ENCODE measurements around the gene RHBDL2. TPM values are rescaled to one million over a fixed set of nuclear protein-coding genes. Genes with fewer than 3 reads are reported as not detected.

The RHBDL2 gene
- total RNA-seq, 4 donors from 2014 or later: not detected

DNA sequence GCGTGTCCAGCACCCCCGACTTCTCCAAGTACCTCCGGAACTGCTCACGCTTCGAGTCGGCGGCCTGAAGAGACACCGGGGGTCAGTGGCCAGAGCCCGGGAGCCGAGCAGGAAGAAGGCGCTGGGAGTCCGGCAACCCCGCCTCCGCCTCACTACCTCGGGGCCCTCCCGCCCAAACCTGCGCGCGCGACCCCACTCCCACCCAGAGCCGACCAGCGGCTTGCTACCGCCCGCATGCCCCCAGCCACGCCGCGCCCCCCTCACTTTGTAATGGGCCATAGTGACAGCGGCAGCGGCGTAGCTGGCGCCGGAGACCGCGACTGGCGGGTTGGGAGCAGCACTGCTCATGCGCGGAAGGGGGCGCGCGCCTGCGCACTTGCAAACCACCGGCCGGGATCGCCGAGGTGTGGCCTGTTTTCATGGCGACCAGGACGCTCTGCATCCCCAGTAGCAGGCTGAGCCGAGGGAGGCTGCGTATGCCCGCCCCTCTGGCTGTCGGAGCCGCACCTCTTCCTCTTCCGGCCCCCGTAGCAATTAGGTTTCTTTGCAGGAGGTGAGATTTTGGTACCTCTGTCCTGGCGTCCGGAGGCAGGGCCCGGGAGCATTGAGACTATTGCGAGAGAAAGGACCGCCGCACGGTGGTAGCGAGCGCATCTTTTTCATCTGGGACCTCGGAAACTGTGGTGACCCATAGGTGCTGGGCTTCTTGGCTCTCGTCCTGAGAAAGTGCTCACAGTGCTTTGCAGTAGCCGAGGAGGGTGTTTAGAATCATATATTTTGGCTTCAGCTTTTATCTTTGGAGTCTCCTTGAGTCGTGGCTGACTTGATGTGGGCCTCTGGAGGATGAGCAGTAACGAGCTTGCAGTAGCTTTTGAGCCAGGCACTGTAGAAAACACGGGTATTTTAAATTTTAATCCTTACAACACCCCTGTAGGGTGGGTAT, 68.3 kb downstream of the RHBDL2 start, which contains the start of gene MYCBP:
MYCBP (minus strand) TSS at position 322 of the 943 bp plus-strand sequence; CDS start at position 279, 43 bp downstream.
- H3K4me3 ChIP-seq: peak within 1 kb of the TSS; percentile 62 to 92 (median 86)
- no peaks in the 10 kb centered on the region for H3K9me3 ChIP-seq
- intact Hi-C loops (cut with DNase I): loop anchor here (2.0 to 10.0 kb wide), 2 partner anchors 14 to 212 kb away; partner anchors contain the start of gene RRAGC
- no peaks in the 10 kb centered on the region for H3K36me3 ChIP-seq
- WGBS: under 1% methylated on average over 7 of the region's 69 CpGs
- peak; percentile 98 for DNase-seq (ENCODE audit: extremely low spot score)
- TF ChIP-seq POLR2A (IDR thresholded peaks at IDR 0.05; ENCODE audit: low read depth): no peak
- TF ChIP-seq, protein P1, sequence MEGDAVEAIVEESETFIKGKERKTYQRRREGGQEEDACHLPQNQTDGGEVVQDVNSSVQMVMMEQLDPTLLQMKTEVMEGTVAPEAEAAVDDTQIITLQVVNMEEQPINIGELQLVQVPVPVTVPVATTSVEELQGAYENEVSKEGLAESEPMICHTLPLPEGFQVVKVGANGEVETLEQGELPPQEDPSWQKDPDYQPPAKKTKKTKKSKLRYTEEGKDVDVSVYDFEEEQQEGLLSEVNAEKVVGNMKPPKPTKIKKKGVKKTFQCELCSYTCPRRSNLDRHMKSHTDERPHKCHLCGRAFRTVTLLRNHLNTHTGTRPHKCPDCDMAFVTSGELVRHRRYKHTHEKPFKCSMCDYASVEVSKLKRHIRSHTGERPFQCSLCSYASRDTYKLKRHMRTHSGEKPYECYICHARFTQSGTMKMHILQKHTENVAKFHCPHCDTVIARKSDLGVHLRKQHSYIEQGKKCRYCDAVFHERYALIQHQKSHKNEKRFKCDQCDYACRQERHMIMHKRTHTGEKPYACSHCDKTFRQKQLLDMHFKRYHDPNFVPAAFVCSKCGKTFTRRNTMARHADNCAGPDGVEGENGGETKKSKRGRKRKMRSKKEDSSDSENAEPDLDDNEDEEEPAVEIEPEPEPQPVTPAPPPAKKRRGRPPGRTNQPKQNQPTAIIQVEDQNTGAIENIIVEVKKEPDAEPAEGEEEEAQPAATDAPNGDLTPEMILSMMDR (IDR thresholded peaks at IDR 0.05): peak; percentile 4 to 30 (median 16)
- no peak for TF ChIP-seq EP300 (IDR thresholded peaks at IDR 0.05)
- peak; percentile 73 to 92 for TF ChIP-seq POLR2AphosphoS5 (IDR thresholded peaks at IDR 0.05)
- H3K27ac ChIP-seq (replicated peaks in 1 of 4): peak within 1 kb of the TSS; percentile 68 to 83 (median 76)
- H3K27me3 ChIP-seq: no peaks in the 10 kb centered on the region
- peaks cover 18 to 25% (median 19%) of the 10 kb centered on the region in 4 donors for H3K4me1 ChIP-seq

DNA sequence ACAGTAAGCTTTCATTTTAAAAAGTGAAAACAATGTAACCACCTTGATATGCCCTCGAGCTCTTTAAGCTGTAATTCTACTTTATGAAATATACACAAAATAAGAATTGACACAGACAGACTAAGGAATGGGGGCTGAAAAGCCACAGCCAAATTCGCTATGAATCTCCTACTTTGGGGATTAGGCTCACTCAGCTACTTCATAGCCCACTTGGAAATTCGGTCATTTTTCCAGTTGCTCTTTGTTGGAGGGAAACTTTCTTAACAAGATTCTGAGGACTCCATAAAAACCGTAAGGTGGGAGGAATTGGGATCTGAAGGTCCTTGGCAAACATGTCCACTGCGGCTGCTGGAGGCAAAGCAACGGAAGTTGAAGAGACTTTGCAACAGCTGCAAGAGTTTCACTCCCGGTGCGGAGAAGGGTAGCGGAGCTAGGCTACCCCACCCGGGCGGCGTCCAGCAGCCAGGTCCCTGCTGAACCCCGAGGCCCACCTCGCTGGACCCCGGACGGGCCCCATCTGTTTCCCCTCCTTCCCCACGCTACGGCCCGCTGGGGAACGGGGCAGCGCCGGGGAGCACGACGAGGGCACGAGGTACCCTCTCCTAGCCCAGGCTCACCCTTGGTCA, 69.1 kb downstream of the RHBDL2 start:
- H3K27ac ChIP-seq (replicated peaks in 1 of 4): peak overlapping the region; percentile 68 to 83 (median 76)
- no peaks in the 10 kb centered on the region for H3K27me3 ChIP-seq
- 17% methylated on average over 8 of the region's 25 CpGs for WGBS
- TF ChIP-seq, protein P1 (IDR thresholded peaks at IDR 0.05): no peak
- no peak for TF ChIP-seq POLR2AphosphoS5 (IDR thresholded peaks at IDR 0.05)
- TF ChIP-seq POLR2A (IDR thresholded peaks at IDR 0.05; ENCODE audit: low read depth): no peak
- no peak for TF ChIP-seq EP300 (IDR thresholded peaks at IDR 0.05)
- intact Hi-C loops (cut with DNase I): loop anchor here (2.0 to 10.0 kb wide), 2 partner anchors 14 to 212 kb away; partner anchors contain the start of gene RRAGC
- H3K4me3 ChIP-seq: peak overlapping the region; percentile 62 to 92 (median 86)
- no peaks in the 10 kb centered on the region for H3K9me3 ChIP-seq
- H3K36me3 ChIP-seq: no peaks in the 10 kb centered on the region
- peaks cover 18 to 25% (median 19%) of the 10 kb centered on the region in 4 donors for H3K4me1 ChIP-seq
- DNase-seq (ENCODE audit: extremely low spot score): no peak

DNA sequence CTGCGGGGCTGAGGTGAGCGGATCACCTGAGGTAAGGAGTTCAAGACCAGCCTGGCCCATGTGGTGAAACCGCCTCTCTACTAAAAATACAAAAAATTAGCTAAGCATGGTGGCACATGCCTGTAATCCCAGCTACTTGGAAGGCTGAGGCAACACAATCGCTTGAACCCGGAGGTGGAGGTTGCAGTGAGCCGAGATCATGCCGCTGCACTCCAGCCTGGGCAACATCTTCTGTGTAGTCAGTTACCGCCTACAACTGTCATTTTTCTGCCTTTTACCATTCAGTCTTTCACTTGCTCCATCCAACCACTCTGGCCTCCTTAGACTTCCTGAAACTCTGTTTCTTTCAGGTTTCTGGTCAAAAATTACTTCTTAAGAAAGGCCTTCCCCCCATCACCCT, 70.6 kb downstream of the RHBDL2 start:
- WGBS: 97% methylated on average over 8 of the region's 8 CpGs
- H3K9me3 ChIP-seq: no peaks in the 10 kb centered on the region
- TF ChIP-seq POLR2A (IDR thresholded peaks at IDR 0.05; ENCODE audit: low read depth) (no peak), EP300 (IDR thresholded peaks at IDR 0.05) (no peak), POLR2AphosphoS5 (IDR thresholded peaks at IDR 0.05) (no peak)
- TF ChIP-seq, protein P1 (IDR thresholded peaks at IDR 0.05): no peak
- H3K4me1 ChIP-seq: peaks cover 18 to 25% (median 19%) of the 10 kb centered on the region in 4 donors
- H3K27ac ChIP-seq (replicated peaks in 1 of 4): no peak overlapping the region
- intact Hi-C loops (cut with DNase I): loop anchor here (10.0 kb wide), 1 partner anchor 214 kb away; no protein-coding TSS in a partner anchor
- DNase-seq (ENCODE audit: extremely low spot score): no peak
- H3K4me3 ChIP-seq: no peak overlapping the region
- peaks cover 0 to 12% (median 9%) of the 10 kb centered on the region in 4 donors for H3K36me3 ChIP-seq
- no peaks in the 10 kb centered on the region for H3K27me3 ChIP-seq

DNA sequence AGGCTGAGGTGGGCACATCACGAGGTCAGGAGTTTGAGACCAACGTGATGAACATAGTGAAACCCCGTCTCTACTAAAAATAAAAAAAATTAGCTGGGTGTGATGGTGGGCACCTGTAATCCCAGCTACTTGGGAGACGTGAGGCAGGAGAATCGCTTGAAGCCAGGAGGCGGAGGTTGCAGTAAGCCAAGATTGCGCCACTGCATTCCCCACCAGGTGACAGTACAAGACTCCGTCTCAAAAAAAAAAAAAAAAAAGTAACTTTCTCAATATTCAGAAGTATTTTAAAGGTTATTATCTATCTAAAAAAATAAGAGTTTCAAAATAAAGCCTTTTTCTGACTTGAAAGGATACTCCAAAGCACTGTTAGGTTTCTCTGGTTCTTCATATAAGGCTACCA, 74.4 kb downstream of the RHBDL2 start:
- WGBS: 93% methylated on average over 8 of the region's 8 CpGs
- H3K27ac ChIP-seq (replicated peaks in 1 of 4): no peak overlapping the region
- TF ChIP-seq, protein P1 (IDR thresholded peaks at IDR 0.05): no peak
- TF ChIP-seq POLR2A (IDR thresholded peaks at IDR 0.05; ENCODE audit: low read depth) (no peak), POLR2AphosphoS5 (IDR thresholded peaks at IDR 0.05) (no peak), EP300 (IDR thresholded peaks at IDR 0.05) (no peak)
- H3K9me3 ChIP-seq: no peaks in the 10 kb centered on the region
- no peak for DNase-seq (ENCODE audit: extremely low spot score)
- peaks cover 0 to 28% (median 9%) of the 10 kb centered on the region in 4 donors for H3K36me3 ChIP-seq
- H3K4me3 ChIP-seq: no peak overlapping the region
- intact Hi-C loops (cut with DNase I): no loop called here
- peaks cover 4 to 28% (median 19%) of the 10 kb centered on the region in 4 donors for H3K4me1 ChIP-seq
- no peaks in the 10 kb centered on the region for H3K27me3 ChIP-seq
